Endometrial microvascular endothelial cells (primary cell): ENCODE results near the gene INTS6. TPM values are rescaled to one million over a fixed set of nuclear protein-coding genes. Genes with fewer than 3 reads are reported as not detected.

ENCODE experiments used
- in situ Hi-C: cut with HindIII; loops from 2 replicates; pipeline ENCODE4 v1.10.0; 2017; ENCODE audit warnings: low sequenced_read_pairs, low pct_unique_long_range_greater_than_20kb; ENCODE audit errors: inconsistent ontology term
- total RNA-seq: library from RNA; depleted of rRNA; stranded (reverse); fragments of >200 nt; gene quantifications from one replicate; pipeline ENCODE4 v1.2.3, GENCODE V29; 2015; ENCODE audit errors: inconsistent ontology term

Gene INTS6
- total RNA-seq, 1 donor from 2014 or later, result 20.1 TPM

GRCh38 chr13:51465124-51465523 lies 12.3 kb upstream of the INTS6 start:
- in situ Hi-C loops, result loop anchor here (25.0 kb wide), 1 partner anchor 97 kb away; no protein-coding TSS in a partner anchor

- in situ Hi-C loops, result loop anchor here (25.0 kb wide), 1 partner anchor 105 kb away; no protein-coding TSS in a partner anchor
Measured at GRCh38 chr13:51457086-51457815, 4.4 kb upstream of the INTS6 start.

- in situ Hi-C loops, result loop anchor here (25.0 kb wide), 1 partner anchor 106 kb away; no protein-coding TSS in a partner anchor
Measured at GRCh38 chr13:51456510-51456909, 3.7 kb upstream of the INTS6 start.

GRCh38 chr13:51455532-51455931 lies 2.7 kb upstream of the INTS6 start:
- in situ Hi-C loops, result loop anchor here (25.0 kb wide), 1 partner anchor 107 kb away; no protein-coding TSS in a partner anchor

GRCh38 chr13:51453959-51454703 lies 1.3 kb upstream of the INTS6 start:
- in situ Hi-C loops, result loop anchor here (25.0 kb wide), 1 partner anchor 108 kb away; no protein-coding TSS in a partner anchor

GRCh38 chr13:51453207-51453958 lies 547 bp upstream of the INTS6 start:
- in situ Hi-C loops, result loop anchor here (25.0 kb wide), 1 partner anchor 109 kb away; no protein-coding TSS in a partner anchor

GRCh38 chr13:51451467-51452360 lies 1.1 kb downstream of the INTS6 start:
- in situ Hi-C loops, result loop anchor here (25.0 kb wide), 1 partner anchor 111 kb away; no protein-coding TSS in a partner anchor

GRCh38 chr13:51451134-51451466 lies 1.7 kb downstream of the INTS6 start:
- in situ Hi-C loops, result loop anchor here (25.0 kb wide), 1 partner anchor 111 kb away; no protein-coding TSS in a partner anchor

GRCh38 chr13:51449018-51449417 lies 3.8 kb downstream of the INTS6 start:
- in situ Hi-C loops, result no loop called here

GRCh38 chr13:51444922-51445321 lies 7.9 kb downstream of the INTS6 start:
- in situ Hi-C loops, result no loop called here

- in situ Hi-C loops, result no loop called here
Measured at GRCh38 chr13:51440381-51440780, 12.5 kb downstream of the INTS6 start.

GRCh38 chr13:51437550-51438127 lies 15.2 kb downstream of the INTS6 start:
- in situ Hi-C loops, result no loop called here

GRCh38 chr13:51435002-51435578 lies 17.7 kb downstream of the INTS6 start:
- in situ Hi-C loops, result no loop called here

GRCh38 chr13:51432576-51432975 lies 20.3 kb downstream of the INTS6 start:
- in situ Hi-C loops, result no loop called here

GRCh38 chr13:51426982-51427381 lies 25.9 kb downstream of the INTS6 start:
- in situ Hi-C loops, result no loop called here

- in situ Hi-C loops, result no loop called here
Measured at GRCh38 chr13:51425410-51426042, 27.3 kb downstream of the INTS6 start.

GRCh38 chr13:51423766-51424165 lies 29.1 kb downstream of the INTS6 start:
- in situ Hi-C loops, result no loop called here
